ENCODE measurements around the gene LRRC10.

Gene LRRC10

DNA sequence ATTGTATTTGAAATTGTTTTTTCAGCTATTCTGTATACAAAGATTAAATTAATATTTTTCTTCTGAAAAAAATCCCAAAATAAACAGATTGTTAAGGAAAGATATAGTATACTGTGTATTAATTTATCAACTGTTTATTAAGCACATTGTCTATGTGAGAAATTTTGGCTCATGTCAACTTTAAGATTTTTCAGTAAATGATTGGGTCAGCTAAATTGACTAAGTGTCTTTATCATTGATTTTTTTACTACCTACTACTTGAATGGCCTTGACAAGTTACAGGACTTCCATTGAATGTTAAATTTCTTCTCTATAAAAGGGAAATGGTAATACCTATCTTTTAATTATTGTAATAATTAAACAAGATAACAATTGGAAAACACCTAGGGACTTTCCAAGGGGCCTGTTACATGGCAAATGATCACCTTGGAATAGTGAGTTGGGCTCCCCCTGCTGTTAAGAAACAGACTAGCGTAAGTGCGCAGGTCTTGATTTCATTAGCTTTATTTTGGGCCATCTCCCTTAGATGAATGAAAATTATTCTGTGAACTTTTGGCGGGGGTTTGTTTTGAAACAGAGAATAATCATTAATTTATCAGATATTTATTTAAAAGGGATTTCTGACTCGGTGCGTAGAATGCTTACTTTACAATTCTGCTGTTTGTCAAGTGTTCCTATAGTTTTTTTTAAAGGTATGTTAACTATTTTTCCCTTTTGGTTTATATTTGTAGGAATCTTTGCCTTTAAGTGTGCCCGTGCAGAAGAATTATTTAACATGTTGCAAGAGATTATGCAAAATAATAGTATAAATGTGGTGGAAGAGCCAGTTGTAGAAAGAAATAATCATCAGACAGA, 39.9 kb downstream of the LRRC10 start:
- peak in 16 of 51 donors; percentile 1 to 57 (median 6) for DNase-seq

DNA sequence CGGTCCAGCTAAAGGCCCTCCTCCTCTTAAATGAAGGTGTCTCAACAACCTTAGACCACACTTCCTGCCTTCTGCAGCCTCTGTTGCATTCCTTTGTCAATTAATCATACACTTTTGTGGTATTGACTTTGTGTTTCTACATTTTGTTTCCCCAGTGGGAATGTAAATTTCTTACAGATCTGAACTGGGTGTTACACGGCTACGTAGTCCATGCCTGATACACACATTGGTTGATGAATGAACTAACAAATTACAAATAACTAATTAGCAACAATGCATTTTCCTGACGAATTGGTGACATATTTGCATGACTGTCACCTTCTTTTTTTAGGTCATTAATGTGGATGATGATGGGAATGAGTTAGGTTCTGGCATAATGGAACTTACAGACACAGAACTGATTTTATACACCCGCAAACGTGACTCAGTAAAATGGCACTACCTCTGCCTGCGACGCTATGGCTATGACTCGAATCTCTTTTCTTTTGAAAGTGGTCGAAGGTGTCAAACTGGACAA, 40.6 kb downstream of the LRRC10 start:
- DNase-seq = no peak

DNA sequence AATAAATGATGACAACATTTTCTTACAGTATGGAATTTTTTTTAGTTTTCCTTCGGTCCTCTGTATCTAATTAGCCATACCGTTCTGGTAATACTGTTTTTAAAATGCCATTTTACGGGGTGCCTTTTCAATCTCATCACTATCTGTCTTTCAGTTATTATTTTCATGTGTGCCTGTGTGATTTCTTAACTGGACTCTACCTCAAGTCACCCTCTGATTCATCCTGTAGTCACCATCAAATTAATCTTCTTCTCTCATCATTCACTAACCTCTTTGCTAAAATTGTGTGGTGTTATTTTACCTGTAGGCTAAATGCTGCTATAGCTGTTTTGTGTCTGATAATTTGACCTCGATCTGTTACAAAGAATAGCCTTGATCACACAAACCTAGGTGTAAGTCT, 41.5 kb downstream of the LRRC10 start:
- DNase-seq = no peak

DNA sequence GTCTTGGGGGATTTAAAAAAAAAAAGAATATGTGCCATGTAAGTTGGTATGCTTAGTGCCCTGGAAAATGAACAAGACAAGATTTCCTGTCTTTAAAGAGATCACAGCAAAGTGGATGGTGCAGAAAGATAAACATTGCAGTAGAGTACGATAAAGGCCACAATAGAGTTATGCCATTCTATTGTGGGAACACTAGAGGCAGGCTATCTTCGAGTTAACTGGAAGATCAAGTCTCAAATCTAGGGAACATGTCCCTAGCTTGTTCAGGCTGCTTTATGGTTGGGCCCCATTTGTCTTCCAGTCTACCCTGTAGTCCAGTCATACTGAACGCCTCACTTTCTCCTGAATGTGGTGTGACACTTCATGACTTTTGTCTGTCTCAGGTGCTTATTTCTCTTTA, 44.1 kb downstream of the LRRC10 start:
- no peak for DNase-seq

DNA sequence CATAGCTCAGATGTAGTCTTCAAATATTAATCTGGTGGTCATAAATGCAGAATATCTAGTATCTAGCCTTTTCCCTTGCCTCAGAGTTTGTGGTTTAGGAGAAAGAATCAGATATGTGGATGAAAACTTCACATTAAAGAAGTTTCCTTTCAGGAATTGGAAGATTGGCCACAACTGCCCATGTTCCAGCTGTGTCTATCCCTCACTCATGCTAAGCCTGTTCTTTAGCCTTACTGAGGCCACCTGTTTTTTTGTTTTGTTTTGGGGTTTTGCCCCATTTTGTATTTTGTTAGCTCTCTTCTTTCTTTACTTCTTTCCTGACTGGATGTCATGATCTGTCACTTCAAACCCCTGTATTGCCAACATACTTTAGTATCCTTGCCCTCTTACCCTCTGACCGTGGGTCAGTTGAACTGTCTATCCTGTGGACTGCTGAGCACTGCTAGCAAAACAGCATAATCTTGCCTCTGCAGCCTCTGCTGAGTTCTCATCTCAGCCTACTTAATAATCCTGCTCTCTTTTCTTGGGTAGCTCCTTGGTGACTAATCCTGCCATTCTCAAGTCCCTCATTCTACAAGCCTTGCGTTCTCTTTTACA, 47.4 kb downstream of the LRRC10 start:
- no peak for DNase-seq
